ENCODE data around the gene CBX4.

Gene CBX4

DNA sequence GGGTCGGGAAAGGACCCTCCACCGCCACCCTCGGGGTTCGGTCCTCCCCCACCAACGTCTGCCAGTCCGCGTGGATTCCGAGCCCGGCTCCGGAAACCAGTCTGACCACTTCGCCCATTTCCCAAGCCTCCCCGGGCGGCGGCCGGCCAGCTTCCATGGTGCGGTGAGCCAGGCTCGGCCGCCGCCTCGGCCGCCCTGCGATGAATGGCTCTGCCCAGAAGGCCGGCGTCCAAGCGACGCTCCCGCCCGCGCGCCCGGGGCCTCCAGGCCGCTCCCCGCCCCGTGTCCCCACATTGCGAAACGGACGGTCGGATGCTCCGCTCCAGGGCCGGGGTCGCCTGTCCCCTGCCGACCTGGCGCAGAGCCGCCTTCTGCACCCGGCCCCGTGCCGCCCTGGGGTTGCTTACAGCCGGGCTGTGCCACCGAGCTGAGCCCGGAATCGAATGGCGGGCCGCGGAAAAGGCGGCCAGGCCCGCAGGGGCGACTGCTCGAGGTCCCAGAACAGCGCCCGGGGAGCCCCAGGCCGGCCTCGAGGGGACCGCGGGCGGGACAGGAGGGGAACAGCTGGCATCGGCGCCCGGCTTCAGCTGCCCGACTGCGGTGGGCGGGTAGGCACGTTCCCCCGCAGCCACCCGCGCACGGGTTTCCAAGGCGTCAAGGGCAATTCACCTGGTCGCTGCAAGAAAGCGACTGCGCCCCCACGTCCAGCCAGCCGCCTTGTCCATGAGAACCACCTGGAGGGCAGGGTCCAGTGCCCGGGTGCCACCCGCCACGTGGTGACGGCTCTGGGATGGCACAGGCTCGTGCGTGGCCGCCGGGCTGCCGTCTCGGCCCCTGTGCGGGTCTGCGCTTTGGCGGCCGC, 24.0 kb downstream of the CBX4 start:
- no peak for DNase-seq (ENCODE audit: extremely low read depth, insufficient read length)
- no peaks in the 10 kb centered on the region for H3K36me3 ChIP-seq (ENCODE audit: control insufficient read depth, insufficient read depth, low read length)
- H3K4me3 ChIP-seq (replicated peaks; ENCODE audit: low read depth, low read length), result no peak overlapping the region
- TF ChIP-seq, protein P1, sequence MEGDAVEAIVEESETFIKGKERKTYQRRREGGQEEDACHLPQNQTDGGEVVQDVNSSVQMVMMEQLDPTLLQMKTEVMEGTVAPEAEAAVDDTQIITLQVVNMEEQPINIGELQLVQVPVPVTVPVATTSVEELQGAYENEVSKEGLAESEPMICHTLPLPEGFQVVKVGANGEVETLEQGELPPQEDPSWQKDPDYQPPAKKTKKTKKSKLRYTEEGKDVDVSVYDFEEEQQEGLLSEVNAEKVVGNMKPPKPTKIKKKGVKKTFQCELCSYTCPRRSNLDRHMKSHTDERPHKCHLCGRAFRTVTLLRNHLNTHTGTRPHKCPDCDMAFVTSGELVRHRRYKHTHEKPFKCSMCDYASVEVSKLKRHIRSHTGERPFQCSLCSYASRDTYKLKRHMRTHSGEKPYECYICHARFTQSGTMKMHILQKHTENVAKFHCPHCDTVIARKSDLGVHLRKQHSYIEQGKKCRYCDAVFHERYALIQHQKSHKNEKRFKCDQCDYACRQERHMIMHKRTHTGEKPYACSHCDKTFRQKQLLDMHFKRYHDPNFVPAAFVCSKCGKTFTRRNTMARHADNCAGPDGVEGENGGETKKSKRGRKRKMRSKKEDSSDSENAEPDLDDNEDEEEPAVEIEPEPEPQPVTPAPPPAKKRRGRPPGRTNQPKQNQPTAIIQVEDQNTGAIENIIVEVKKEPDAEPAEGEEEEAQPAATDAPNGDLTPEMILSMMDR (IDR thresholded peaks at IDR 0.05; ENCODE audit: insufficient read depth, low read length, poor library complexity, severe bottlenecking), result no peak
- H3K27me3 ChIP-seq (replicated peaks; ENCODE audit: control insufficient read depth, insufficient read depth, low read length), result peaks cover 16% of the 10 kb centered on the region

DNA sequence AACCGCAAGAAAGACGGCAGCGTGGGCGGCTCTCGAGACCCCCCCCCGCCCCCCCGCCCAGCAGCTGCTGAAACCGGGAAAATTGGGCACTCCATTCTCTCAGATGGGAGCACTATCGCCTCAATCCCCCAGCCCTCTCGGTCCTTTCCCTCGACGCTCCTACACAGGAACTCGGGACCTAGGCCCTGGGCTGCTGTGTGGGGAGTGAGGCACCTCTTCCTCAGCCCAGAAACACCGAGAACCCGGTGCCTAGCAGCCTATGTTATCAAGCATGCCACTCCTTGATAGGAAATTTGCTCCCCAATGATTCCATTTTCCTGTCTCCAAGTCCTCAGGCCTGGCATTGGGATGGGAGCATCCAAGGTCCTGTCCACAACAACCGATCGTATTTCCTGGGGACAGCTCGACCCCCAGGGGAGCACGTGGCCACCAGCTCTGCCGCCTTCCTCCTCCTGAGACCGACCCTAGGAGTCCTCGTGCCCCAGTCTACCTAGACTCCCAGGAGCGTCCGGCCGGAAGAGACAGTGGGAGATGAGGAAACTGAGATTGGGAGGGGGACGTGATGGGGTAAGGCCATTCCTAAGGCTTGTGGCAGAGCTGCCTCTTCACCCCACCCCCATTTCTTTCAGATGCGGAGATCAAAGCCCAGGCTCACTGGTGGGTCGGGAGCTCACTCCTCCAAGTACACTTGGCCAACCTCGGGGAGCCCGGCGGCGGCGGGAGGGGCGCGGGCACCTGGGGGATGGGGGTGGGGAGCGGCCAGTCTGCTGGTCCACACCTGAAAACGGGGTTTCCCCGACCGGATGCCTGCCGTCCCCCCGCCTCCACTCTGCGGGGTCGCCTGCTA, 24.9 kb downstream of the CBX4 start:
- no peaks in the 10 kb centered on the region for H3K36me3 ChIP-seq (ENCODE audit: control insufficient read depth, insufficient read depth, low read length)
- H3K4me3 ChIP-seq (replicated peaks; ENCODE audit: low read depth, low read length), result no peak overlapping the region
- H3K27me3 ChIP-seq (replicated peaks; ENCODE audit: control insufficient read depth, insufficient read depth, low read length), result peaks cover 18% of the 10 kb centered on the region
- TF ChIP-seq, protein P1 (IDR thresholded peaks at IDR 0.05; ENCODE audit: insufficient read depth, low read length, poor library complexity, severe bottlenecking), result no peak
- DNase-seq (ENCODE audit: extremely low read depth, insufficient read length), result no peak

DNA sequence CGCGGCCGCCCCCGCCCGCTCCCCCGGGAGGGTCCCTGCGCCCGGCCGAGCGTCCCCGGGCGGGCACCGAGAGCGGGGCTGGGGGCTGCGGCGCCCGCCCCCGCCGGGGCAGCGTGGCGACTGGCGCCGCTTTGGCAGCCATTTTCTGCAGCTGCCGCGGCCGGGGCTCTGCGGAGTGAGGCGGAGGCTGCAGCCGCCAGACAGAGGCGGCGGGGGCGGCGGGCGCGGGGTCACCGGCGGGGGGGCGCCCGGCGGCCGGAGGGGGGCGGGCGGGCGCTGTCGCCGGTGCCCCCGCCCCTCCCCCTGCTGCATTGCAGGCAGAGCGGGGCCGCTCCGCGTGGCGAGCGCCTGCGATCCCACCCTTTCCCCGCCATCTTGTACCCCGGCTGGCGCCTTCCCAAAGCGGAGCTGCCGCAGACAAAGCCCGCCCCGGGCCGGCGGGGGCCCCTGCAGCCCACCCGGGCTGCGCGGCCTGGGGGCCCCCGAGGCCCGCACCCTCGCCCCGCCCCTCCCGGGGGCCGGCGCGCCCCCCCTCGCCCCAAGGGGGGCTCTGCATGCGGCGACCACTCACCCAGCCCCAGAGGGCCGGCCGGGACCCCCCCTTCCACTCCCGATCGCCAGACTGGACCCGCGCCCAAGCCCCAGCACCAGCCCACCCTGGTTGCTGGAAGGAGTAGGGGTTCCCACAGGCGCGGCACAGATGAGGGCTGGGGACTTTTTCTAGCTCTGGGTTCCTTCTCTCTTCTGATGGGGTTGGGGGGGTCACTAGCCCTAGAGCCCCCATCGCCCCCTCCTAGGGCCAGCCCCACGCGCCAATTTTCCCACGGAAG, 25.7 kb downstream of the CBX4 start:
- H3K4me3 ChIP-seq (replicated peaks; ENCODE audit: low read depth, low read length), result no peak overlapping the region; the same call in 1 of the 2 replicates
- DNase-seq (ENCODE audit: extremely low read depth, insufficient read length), result no peak
- H3K36me3 ChIP-seq (ENCODE audit: control insufficient read depth, insufficient read depth, low read length), result no peaks in the 10 kb centered on the region
- TF ChIP-seq, protein P1 (IDR thresholded peaks at IDR 0.05; ENCODE audit: insufficient read depth, low read length, poor library complexity, severe bottlenecking), result no peak
- peaks cover 22% of the 10 kb centered on the region for H3K27me3 ChIP-seq (replicated peaks; ENCODE audit: control insufficient read depth, insufficient read depth, low read length)

DNA sequence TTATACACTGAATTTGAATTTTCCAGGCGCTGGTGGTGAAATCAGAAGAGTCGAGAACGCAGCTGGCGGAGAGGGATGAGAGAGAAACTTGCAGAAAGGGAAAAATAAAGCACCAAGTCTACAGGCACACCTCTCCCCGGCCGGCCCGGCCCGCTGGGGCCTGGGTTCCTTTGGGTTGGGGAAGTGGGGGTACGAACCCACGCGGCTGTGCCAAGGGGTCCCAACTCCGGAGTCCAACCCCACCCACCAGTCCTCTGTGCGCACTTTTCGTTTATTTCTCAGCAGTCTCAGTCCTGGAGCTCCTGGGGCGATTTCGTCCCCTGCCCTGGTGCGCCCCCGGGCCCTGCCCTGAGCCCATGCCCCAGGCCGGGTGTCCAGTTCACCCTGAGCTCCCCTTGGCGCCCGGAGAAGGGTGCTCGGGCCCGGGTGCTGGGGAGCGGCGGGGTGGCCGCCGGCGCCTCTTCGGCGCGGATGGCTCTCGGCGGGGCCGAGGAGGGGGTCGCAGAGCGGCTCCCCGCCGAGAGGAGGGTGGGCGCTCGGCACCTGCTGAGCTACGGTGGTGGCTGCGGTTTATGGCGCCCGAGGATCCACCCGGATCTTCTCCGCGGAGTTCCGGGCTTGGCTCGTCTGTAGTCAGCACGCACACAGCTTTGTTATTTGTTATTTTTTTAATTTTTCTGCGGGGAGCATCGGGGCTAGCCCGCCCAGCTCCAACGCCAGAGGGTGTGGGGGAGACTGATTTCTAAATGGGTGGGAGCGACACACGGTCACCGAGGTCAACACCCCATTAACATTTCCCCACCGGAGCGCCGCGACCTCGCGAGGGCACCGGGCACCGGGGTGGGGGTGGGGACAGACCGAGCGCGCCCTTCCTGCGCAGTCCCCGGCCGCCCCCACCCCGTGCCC, 26.6 kb downstream of the CBX4 start:
- TF ChIP-seq, protein P1 (IDR thresholded peaks at IDR 0.05; ENCODE audit: insufficient read depth, low read length, poor library complexity, severe bottlenecking), result no peak
- peak overlapping the region; percentile 47 for H3K4me3 ChIP-seq (replicated peaks; ENCODE audit: low read depth, low read length)
- no peak for DNase-seq (ENCODE audit: extremely low read depth, insufficient read length)
- no peaks in the 10 kb centered on the region for H3K36me3 ChIP-seq (ENCODE audit: control insufficient read depth, insufficient read depth, low read length)
- H3K27me3 ChIP-seq (replicated peaks; ENCODE audit: control insufficient read depth, insufficient read depth, low read length), result peaks cover 23% of the 10 kb centered on the region
